Mucosa of rectum (tissue), 2 donors: ENCODE data around the gene SCAI.
"Not testable (repeated sequence)": the region's sequence is repeated elsewhere in the genome, so short reads cannot be mapped to it uniquely, and the experiment has no call there.

Experiments
- H3K27ac ChIP-seq, 2 donors: one replicate each; pipeline ENCODE4 v1.7.0; 2013; ENCODE audit warnings: inconsistent platforms in 2 of 2, low read depth in 2 of 2, low read length in 2 of 2
- H3K27me3 ChIP-seq, 2 donors: one replicate each; pipeline ENCODE4 v1.7.0; 2013; ENCODE audit warnings: low read length in 2 of 2; ENCODE audit not compliant: control insufficient read depth in 2 of 2, insufficient read depth in 2 of 2
- H3K36me3 ChIP-seq, 2 donors: one replicate each; pipeline ENCODE4 v1.7.0; 2013; ENCODE audit warnings: low read length in 2 of 2; ENCODE audit not compliant: control insufficient read depth in 2 of 2, insufficient read depth in 2 of 2
- H3K4me1 ChIP-seq, 2 donors: one replicate each; pipeline ENCODE4 v1.7.0; 2013; ENCODE audit warnings: low read length in 2 of 2, mild to moderate bottlenecking in 1 of 2; ENCODE audit not compliant: control insufficient read depth in 2 of 2, insufficient read depth in 2 of 2
- H3K4me3 ChIP-seq, 2 donors: one replicate each; pipeline ENCODE4 v1.7.0; 2013; ENCODE audit warnings: low read length in 2 of 2
- H3K9ac ChIP-seq, 2 donors: one replicate each; pipeline ENCODE4 v1.7.0; 2013; ENCODE audit warnings: low read length in 2 of 2, low read depth in 1 of 2, mild to moderate bottlenecking in 1 of 2
- H3K9me3 ChIP-seq, 2 donors: one replicate each; pipeline ENCODE4 v1.7.0; 2013; ENCODE audit warnings: low read length in 2 of 2; ENCODE audit not compliant: control insufficient read depth in 2 of 2
- donor health status: healthy.
- donor health status: Normal muscosa, but diverticular disease.

SCAI gene

GRCh38 chr9:125085703-125086477 is 57.4 kb downstream of the SCAI start:
- Histone ChIP-seq H3K9me3 (peaks cover 0 to 2% of the 10 kb centered on the region in 2 donors), H3K4me3 (no peak overlapping the region), H3K36me3 (no peaks in the 10 kb centered on the region), H3K27ac (no peak overlapping the region), H3K9ac (no peak overlapping the region), H3K4me1 (peaks cover 0 to 2% of the 10 kb centered on the region in 2 donors), H3K27me3 (no peaks in the 10 kb centered on the region)

- H3K9ac ChIP-seq, H3K27ac ChIP-seq, H3K36me3 ChIP-seq: not testable (repeated sequence)
These were observed 61.1 kb downstream of the SCAI start for GRCh38 chr9:125082197-125082596.

GRCh38 chr9:125080797-125081196 is 62.5 kb downstream of the SCAI start:
- H3K27me3 ChIP-seq, H3K9ac ChIP-seq, H3K36me3 ChIP-seq, H3K4me3 ChIP-seq, H3K27ac ChIP-seq, H3K4me1 ChIP-seq, H3K9me3 ChIP-seq: not testable (repeated sequence)

More at GRCh38 chr9:125082197-125082596, 61.1 kb downstream of the SCAI start:
- not testable (repeated sequence) for H3K9me3 ChIP-seq, H3K4me1 ChIP-seq, H3K27me3 ChIP-seq, H3K4me3 ChIP-seq

- no peaks in the 10 kb centered on the region for H3K27me3 ChIP-seq
- H3K27ac ChIP-seq = no peak overlapping the region
- no peaks in the 10 kb centered on the region for H3K36me3 ChIP-seq
- H3K4me1 ChIP-seq = no peaks in the 10 kb centered on the region
- H3K4me3 ChIP-seq = no peak overlapping the region
- peaks cover 0 to 2% of the 10 kb centered on the region in 2 donors for H3K9me3 ChIP-seq
- no peak overlapping the region for H3K9ac ChIP-seq
These were observed 63.4 kb downstream of the SCAI start for GRCh38 chr9:125079931-125080330.

- Histone ChIP-seq H3K4me3 (no peak overlapping the region), H3K36me3 (no peaks in the 10 kb centered on the region), H3K27me3 (no peaks in the 10 kb centered on the region), H3K9ac (no peak overlapping the region), H3K4me1 (no peaks in the 10 kb centered on the region), H3K27ac (no peak overlapping the region), H3K9me3 (no peaks in the 10 kb centered on the region)
These were observed 67.3 kb downstream of the SCAI start for GRCh38 chr9:125075997-125076396.

GRCh38 chr9:125074976-125075375 is 68.4 kb downstream of the SCAI start:
- Histone ChIP-seq H3K9ac (no peak overlapping the region), H3K36me3 (no peaks in the 10 kb centered on the region), H3K27me3 (no peaks in the 10 kb centered on the region), H3K4me1 (no peaks in the 10 kb centered on the region), H3K9me3 (no peaks in the 10 kb centered on the region), H3K27ac (no peak overlapping the region), H3K4me3 (no peak overlapping the region)

GRCh38 chr9:125066839-125067619 is 76.3 kb downstream of the SCAI start:
- Histone ChIP-seq H3K4me1 (no peaks in the 10 kb centered on the region), H3K9ac (peak overlapping the region in 1 of 2 donors; percentile 32), H3K27ac (no peak overlapping the region), H3K4me3 (no peak overlapping the region), H3K36me3 (no peaks in the 10 kb centered on the region), H3K27me3 (no peaks in the 10 kb centered on the region), H3K9me3 (no peaks in the 10 kb centered on the region)

GRCh38 chr9:125061391-125061790 is 81.9 kb downstream of the SCAI start:
- Histone ChIP-seq H3K4me1 (no peaks in the 10 kb centered on the region), H3K9me3 (no peaks in the 10 kb centered on the region), H3K9ac (no peak overlapping the region), H3K27me3 (no peaks in the 10 kb centered on the region), H3K4me3 (no peak overlapping the region), H3K27ac (no peak overlapping the region), H3K36me3 (no peaks in the 10 kb centered on the region)

GRCh38 chr9:125049212-125050049 is 93.9 kb downstream of the SCAI start:
- no peak overlapping the region for H3K9ac ChIP-seq
- H3K4me1 ChIP-seq = no peaks in the 10 kb centered on the region
- no peaks in the 10 kb centered on the region for H3K36me3 ChIP-seq
- H3K27me3 ChIP-seq = no peaks in the 10 kb centered on the region
- H3K27ac ChIP-seq = no peak overlapping the region
- H3K9me3 ChIP-seq = no peaks in the 10 kb centered on the region
- no peak overlapping the region for H3K4me3 ChIP-seq

- H3K4me3 ChIP-seq = no peak overlapping the region
- H3K27ac ChIP-seq = no peak overlapping the region
These were observed 99.7 kb downstream of the SCAI start for GRCh38 chr9:125043631-125044030.

More at GRCh38 chr9:125043631-125044030, 99.7 kb downstream of the SCAI start:
- no peak overlapping the region for H3K9ac ChIP-seq
- no peaks in the 10 kb centered on the region for H3K4me1 ChIP-seq
- no peaks in the 10 kb centered on the region for H3K36me3 ChIP-seq
- no peaks in the 10 kb centered on the region for H3K9me3 ChIP-seq
- H3K27me3 ChIP-seq = no peaks in the 10 kb centered on the region
